Panc1 (cell line): ENCODE results near the gene EFNA5. TPM values are rescaled to one million over a fixed set of nuclear protein-coding genes. Genes with fewer than 3 reads are reported as not detected.

Source experiments
- ATAC-seq: fragments of 200-7000 bp; cut with Tn5 transposase; 2 replicates; pipeline ENCODE4 v1.9.1; 2020; ENCODE audit warnings: mild to moderate bottlenecking, moderate library complexity
- BruUV-seq: library from RNA; stranded (reverse); fragments of 400-500 nt; replicated peaks from 2 replicates; lab custom pipeline; 2021; lab: Mats Ljungman, UMichigan
- CTCF ChIA-PET: fragments of 300-600 bp; sonication (Branson Sonifier 250); formaldehyde crosslinking; loops from one replicate; lab custom pipeline; 2022; ENCODE audit warnings: antibody characterized with exemption; lab: Charles Lee
- POLR2A ChIA-PET: fragments of 300-600 bp; sonication (Branson Sonifier 250); formaldehyde crosslinking; loops from one replicate; lab custom pipeline; 2022; ENCODE audit warnings: antibody characterized with exemption; lab: Charles Lee
- DNase-seq: peaks from one replicate; pipeline ENCODE4 v3.0.0-alpha.2; 2010; ENCODE audit warnings: low read depth, low spot score
- H3K27ac ChIP-seq: 2 replicates; pipeline ENCODE4 v1.5.1; 2011; ENCODE audit warnings: mild to moderate bottlenecking, low read length, inconsistent platforms
- H3K27me3 ChIP-seq: fragments of 200-500 bp; sonication (Bioruptor generic); 2 replicates; pipeline ENCODE4 v1.6.0; 2014; ENCODE audit warnings: low read length, inconsistent platforms; ENCODE audit not compliant: control insufficient read depth, insufficient read depth
- H3K36me3 ChIP-seq: fragments of 200-500 bp; sonication (Bioruptor generic); 2 replicates; pipeline ENCODE4 v1.5.1; 2014; ENCODE audit warnings: inconsistent platforms, mild to moderate bottlenecking, low read length, moderate library complexity; ENCODE audit not compliant: control insufficient read depth, insufficient read depth
- H3K4me1 ChIP-seq: 2 replicates; pipeline ENCODE4 v1.5.1; 2011; ENCODE audit warnings: inconsistent platforms, mild to moderate bottlenecking, low read length, moderate library complexity; ENCODE audit not compliant: control insufficient read depth, insufficient read depth
- H3K4me3 ChIP-seq, 2 experiments: 2 replicates each; pipeline ENCODE4 v1.5.1; 2011 to 2012; ENCODE audit warnings: low read depth in 2 of 2, low read length in 2 of 2, mild to moderate bottlenecking in 2 of 2, inconsistent platforms in 1 of 2, moderate library complexity in 1 of 2
- H3K9me3 ChIP-seq: fragments of 200-500 bp; sonication (Bioruptor generic); 2 replicates; pipeline ENCODE4 v1.5.1; 2014; ENCODE audit warnings: low read depth, mild to moderate bottlenecking, inconsistent platforms, low read length, moderate library complexity; ENCODE audit not compliant: control insufficient read depth, insufficient read depth
- CTCF ChIP-seq: fragments of 450-650 bp; IDR thresholded peaks from 2 replicates; pipeline ENCODE4 v1.5.1; 2017; ENCODE audit warnings: mild to moderate bottlenecking
- POLR2AphosphoS5 ChIP-seq: IDR thresholded peaks from 2 replicates; pipeline ENCODE4 v1.6.1; 2012; ENCODE audit warnings: mild to moderate bottlenecking, low read depth, low read length, moderate library complexity
- REST ChIP-seq, 2 experiments: IDR thresholded peaks; 2 replicates each; pipeline ENCODE4 v1.6.1; 2011 to 2012; ENCODE audit warnings: low read depth in 2 of 2, control low read depth in 1 of 2, low read length in 1 of 2, mild to moderate bottlenecking in 1 of 2, moderate library complexity in 1 of 2; ENCODE audit not compliant: insufficient read depth in 1 of 2
- SIN3A ChIP-seq: IDR thresholded peaks from 2 replicates; pipeline ENCODE4 v1.6.1; 2012; ENCODE audit warnings: low read depth, mild to moderate bottlenecking, low read length, moderate library complexity, borderline replicate concordance; ENCODE audit not compliant: insufficient read depth
- TCF7L2 ChIP-seq: IDR thresholded peaks from 2 replicates; pipeline ENCODE4 v1.6.1; 2011; ENCODE audit warnings: mild to moderate bottlenecking, low read depth, low read length, inconsistent platforms
- in situ Hi-C: cut with HindIII; loops from 2 replicates; pipeline ENCODE4 v1.10.0; 2016; ENCODE audit warnings: low sequenced_read_pairs, low pct_unique_long_range_greater_than_20kb
- intact Hi-C: fragments of 100-400 bp; cut with micrococcal nuclease; formaldehyde crosslinking; loops from one replicate; pipeline ENCODE4 v1.10.0; 2022; ENCODE audit not compliant: unreplicated experiment
- total RNA-seq: library from RNA; stranded (reverse); gene quantifications from one replicate; pipeline ENCODE4 v1.2.1, GENCODE V29; 2021; ENCODE audit not compliant: unreplicated experiment

Gene EFNA5
- total RNA-seq, 1 experiment from 2014 or later, result 30.5 TPM

- in situ Hi-C loops, result no loop called here
- Histone ChIP-seq H3K4me1 (peaks cover 19% of the 10 kb centered on the region; the same call in 1 of the 2 replicates), H3K27ac (no peak overlapping the region), H3K4me3 (no peak overlapping the region), H3K36me3 (no peaks in the 10 kb centered on the region), H3K9me3 (no peaks in the 10 kb centered on the region), H3K27me3 (no peaks in the 10 kb centered on the region)
- ChIA-PET CTCF (no interaction called here), POLR2A (no interaction called here)
- no peak for DNase-seq
- BruUV-seq, result no TSS peak
- TF ChIP-seq SIN3A, result no peak
- no peak for TF ChIP-seq CTCF
- no peak for TF ChIP-seq REST (IDR thresholded peaks at IDR 0.05; ENCODE audit: insufficient read depth in 1 of 2, low read depth in 2 of 2, low read length in 1 of 2)
- TF ChIP-seq TCF7L2, result no peak
- TF ChIP-seq POLR2AphosphoS5, result no peak
- ATAC-seq, result no peak
- intact Hi-C loops, result no loop called here
Measured at GRCh38 chr5:107548477-107548876, 122.3 kb downstream of the EFNA5 start.

GRCh38 chr5:107546719-107547118 lies 124.0 kb downstream of the EFNA5 start:
- TF ChIP-seq SIN3A (no peak), POLR2AphosphoS5 (no peak), TCF7L2 (no peak), REST (IDR thresholded peaks at IDR 0.05; ENCODE audit: insufficient read depth in 1 of 2, low read depth in 2 of 2, low read length in 1 of 2) (no peak), CTCF (no peak)
- no TSS peak for BruUV-seq
- Histone ChIP-seq H3K4me3 (no peak overlapping the region), H3K9me3 (no peaks in the 10 kb centered on the region), H3K27ac (no peak overlapping the region), H3K36me3 (no peaks in the 10 kb centered on the region), H3K27me3 (no peaks in the 10 kb centered on the region), H3K4me1 (peaks cover 22% of the 10 kb centered on the region)
- no peak for ATAC-seq
- no peak for DNase-seq
- POLR2A ChIA-PET, result interaction anchor here (0.6 kb wide), 1 partner anchor 46 kb away, joined by 3 read pairs; no protein-coding TSS in a partner anchor
- CTCF ChIA-PET, result interaction anchor here (0.7 kb wide), 1 partner anchor 25 kb away, joined by 3 read pairs; no protein-coding TSS in a partner anchor
- in situ Hi-C loops, result no loop called here
- intact Hi-C loops, result no loop called here
